NCI-H2081 treated with DMSO at 0.1 percent for 48 hours (cell line): Measurements from ENCODE around the gene COL11A2.

Source experiments
- DNase-seq: peaks from one replicate; lab custom pipeline; 2025; lab: John Stamatoyannopoulos, UW

The COL11A2 gene

GRCh38 chr6:33171880-33172687, 20.2 kb downstream of the COL11A2 start:
- no peak for DNase-seq

DNA sequence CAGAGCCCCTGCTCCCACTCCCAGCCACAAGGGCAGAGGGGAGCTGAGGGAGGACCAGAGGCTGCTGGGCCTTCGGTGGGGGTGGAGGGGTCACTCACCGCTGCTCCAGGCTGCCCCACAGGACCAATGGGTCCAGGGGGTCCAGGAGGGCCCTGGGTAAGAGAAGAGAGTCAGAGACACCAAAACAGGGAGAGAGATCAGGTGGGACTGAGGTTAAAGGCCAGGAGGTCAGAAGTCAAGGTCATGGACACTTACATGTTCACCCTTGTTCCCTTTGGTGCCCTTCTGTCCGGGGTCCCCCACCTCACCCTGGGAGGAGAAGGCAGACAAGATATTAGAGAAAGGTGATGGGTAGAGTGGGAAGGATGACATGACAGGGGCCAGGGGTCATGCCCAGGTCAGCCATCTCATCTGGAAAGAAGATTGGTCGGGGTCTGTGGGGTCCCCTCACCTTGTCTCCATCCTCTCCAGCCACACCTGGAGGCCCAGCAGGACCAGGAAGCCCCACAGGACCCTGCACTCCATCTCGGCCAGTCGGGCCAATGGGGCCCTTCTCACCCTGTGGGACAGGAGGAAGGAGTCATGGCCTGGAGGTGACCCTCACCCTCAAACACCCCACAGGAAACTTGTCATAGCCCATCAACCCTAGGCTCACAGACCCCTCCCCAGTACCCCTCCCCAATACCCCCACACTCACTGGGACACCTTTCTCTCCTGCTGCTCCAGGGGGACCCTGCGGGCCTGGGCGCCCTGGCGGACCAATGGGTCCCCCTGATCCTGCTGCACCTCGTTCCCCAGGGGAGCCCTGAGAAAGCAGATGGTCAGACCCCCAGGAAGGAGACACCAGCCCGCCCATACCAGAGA, 21.0 kb downstream of the COL11A2 start:
- DNase-seq: no peak

- no peak for DNase-seq
These were observed 21.9 kb downstream of the COL11A2 start for GRCh38 chr6:33170176-33171015.

- no peak for DNase-seq
These were observed 22.7 kb downstream of the COL11A2 start for GRCh38 chr6:33169291-33170175.

DNA sequence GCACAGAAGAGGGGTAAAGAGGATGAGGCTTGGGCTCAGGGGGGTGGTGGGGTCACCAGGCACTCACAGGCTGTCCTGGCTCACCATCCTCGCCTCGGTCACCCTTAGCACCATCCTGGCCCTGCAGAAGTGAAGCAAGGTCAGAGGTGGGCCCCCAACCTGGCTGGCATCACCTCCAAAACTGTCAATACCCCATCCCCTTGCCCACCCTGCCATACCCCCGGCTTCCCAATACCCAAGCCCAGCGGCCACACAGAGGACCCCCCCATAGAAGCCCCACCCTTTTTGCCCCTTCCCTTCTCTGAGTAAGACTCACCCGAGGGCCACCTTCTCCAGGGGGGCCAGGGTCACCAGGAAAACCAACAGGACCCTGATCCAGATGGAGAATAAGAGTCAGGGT, 23.6 kb downstream of the COL11A2 start:
- DNase-seq: no peak

DNA sequence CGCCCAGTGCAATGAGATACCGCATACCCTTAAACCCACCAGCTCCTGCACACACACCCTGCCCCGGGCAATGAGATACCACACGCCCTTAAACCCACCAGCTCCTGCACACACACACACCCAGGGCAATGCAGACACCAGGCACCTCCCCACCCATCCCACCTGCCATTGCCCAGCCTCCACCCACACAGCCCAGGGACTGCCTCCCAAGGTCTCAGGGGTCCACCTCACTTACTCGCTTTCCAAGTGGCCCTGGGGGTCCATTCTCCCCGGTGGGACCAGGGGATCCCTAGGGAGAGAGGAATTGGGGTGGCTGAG, 24.0 kb downstream of the COL11A2 start:
- no peak for DNase-seq

DNA sequence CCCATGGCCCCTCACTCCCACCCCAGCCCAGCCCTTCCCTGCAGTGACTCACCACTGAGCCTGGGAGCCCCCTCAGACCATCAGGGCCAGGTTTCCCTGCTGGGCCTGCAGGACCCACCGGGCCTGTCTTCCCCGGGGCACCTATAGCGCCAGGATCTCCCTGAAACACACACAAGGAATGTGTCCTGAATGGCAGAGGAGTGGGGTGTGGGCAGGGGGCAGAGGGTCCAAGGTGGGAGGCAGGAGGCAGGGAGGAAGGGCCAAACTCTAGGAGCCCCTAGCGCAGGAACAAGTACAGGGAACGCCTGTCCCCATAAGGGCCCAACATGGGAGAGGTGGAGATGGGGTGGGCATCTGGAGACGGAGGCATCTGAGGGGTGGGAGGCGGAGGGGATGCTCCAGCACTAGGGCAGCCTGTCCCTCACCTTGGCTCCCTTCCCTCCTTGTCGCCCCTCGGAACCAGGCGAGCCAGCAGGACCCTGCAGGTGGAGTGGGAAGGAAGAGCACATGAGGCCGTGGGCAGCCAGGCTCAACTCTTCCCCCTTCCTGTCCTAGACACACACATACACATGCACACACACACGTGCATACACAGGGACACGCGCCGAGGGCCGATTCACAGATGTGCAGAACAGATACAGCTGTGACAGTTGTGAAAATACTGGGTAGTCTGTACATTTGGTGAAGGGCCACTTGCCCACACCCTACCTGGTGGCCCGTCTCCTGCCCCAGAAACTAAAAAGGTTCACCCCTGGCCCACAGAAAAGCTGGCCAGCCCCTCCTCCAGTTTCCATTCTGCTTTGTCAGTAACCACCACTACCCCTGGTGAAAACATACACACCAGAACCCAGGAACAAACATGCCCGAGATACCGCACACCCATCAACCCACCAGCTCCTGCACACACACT, 24.6 kb downstream of the COL11A2 start:
- no peak for DNase-seq

- no peak for DNase-seq
These were observed 25.5 kb downstream of the COL11A2 start for GRCh38 chr6:33166811-33167210.

- DNase-seq: no peak
These were observed 25.9 kb downstream of the COL11A2 start for GRCh38 chr6:33166363-33166762.

DNA sequence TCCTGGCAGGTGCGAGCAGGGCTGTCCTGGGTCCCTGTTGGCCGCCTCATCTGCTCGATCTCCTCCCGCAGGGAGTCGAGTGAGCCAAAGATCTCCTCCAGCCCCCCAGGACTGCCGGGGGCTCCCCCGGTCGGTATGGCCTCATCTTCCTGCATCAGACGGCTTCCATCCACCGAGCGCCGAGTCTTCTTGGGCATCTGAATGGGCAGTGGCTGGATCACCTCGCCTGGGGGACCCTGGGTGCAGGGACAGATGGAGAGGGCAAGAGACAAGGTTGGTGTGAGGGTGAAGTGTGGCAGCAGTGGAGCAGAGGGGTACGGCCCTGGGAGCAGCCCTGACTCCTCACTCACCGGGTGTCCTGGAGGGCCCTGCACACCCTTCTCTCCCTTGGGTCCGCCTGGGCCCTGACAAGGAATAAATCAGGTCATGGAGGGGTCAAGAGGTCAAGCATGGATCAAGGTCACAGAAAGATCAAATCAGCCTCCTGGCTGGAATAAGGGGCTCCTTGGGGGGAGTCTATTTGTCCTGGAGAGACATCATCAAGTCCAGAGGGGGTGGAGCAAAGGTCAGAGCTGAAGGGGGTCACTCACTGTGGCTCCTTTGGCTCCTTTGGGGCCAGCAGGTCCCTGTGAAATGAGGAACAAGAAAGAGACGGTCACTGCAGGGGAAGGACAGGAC, 26.5 kb downstream of the COL11A2 start:
- no peak for DNase-seq

- no peak for DNase-seq
These were observed 27.4 kb downstream of the COL11A2 start for GRCh38 chr6:33164665-33165373.

DNA sequence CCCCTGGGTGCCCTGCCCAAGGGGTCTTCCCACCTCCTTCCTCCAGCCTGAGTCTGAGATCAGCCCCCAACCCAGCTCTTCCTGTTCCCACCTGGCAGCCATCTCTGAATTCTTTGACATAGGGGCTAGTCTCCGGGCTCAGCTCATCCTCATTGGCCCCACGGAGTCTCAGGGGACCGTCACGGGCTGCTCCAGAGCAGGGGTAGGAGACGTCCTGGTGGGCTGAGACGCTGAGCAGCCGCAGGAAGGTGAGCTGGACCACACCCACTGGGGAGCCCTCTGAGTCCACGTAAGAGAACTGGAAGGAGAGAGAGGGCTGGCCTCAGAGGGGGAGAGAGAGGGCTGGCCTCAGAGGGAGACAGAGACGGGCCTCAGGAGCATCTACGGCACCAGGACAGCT, 28.1 kb downstream of the COL11A2 start:
- DNase-seq: no peak

DNA sequence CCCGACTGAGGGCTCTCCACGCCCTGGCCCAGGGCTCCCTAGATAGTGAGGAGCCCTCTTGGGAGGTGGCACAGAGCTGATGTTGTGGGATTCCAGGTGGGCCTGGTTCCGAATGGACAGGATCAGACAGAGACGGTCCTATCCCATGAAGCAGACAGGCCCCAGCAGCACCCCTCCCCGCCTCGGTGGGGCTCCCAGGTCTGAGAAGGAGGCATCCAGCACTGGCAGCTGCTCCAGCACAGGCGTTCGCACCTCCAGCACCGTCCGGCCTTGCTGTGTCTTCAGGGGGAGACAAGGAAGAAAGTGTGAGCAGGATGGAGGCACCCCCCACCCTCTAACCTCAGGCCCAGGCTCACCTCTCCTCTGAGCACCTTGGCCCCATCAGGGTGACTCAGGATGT, 28.7 kb downstream of the COL11A2 start:
- DNase-seq: no peak

GRCh38 chr6:33161354-33162331, 30.6 kb downstream of the COL11A2 start:
- no peak for DNase-seq

- DNase-seq: no peak
These were observed 31.4 kb downstream of the COL11A2 start for GRCh38 chr6:33160728-33161344.

GRCh38 chr6:33160096-33160495, 32.2 kb downstream of the COL11A2 start:
- DNase-seq: no peak

GRCh38 chr6:33156964-33157363, 35.3 kb downstream of the COL11A2 start:
- no peak for DNase-seq
